Gastrocnemius medialis (tissue), 4 donors: ENCODE results near the gene PNCK.

Source experiments
- POLR2A ChIP-seq, 2 donors: fragments of 450-650 bp; IDR thresholded peaks; one replicate each; pipeline ENCODE4 v1.6.1; 2017; ENCODE audit warnings: antibody characterized with exemption in 2 of 2, mild to moderate bottlenecking in 2 of 2, moderate library complexity in 2 of 2
- TF ChIP-seq, protein P1 (sequence below), 5 experiments: fragments of 450-650 bp in 3 of 5; fragments of 200-600 bp in 2 of 5; sonication (generic) in 2 of 5; IDR thresholded peaks in 4 of 5; conservative IDR thresholded peaks in 1 of 5; 1 replicate in 4 of 5; 2 replicates in 1 of 5; pipeline ENCODE4 v1.5.1; 2016 to 2019; ENCODE audit warnings: antibody characterized with exemption in 5 of 5, mild to moderate bottlenecking in 3 of 5, moderate library complexity in 3 of 5

- no peak for TF ChIP-seq POLR2A (IDR thresholded peaks at IDR 0.05)
- TF ChIP-seq, protein P1, sequence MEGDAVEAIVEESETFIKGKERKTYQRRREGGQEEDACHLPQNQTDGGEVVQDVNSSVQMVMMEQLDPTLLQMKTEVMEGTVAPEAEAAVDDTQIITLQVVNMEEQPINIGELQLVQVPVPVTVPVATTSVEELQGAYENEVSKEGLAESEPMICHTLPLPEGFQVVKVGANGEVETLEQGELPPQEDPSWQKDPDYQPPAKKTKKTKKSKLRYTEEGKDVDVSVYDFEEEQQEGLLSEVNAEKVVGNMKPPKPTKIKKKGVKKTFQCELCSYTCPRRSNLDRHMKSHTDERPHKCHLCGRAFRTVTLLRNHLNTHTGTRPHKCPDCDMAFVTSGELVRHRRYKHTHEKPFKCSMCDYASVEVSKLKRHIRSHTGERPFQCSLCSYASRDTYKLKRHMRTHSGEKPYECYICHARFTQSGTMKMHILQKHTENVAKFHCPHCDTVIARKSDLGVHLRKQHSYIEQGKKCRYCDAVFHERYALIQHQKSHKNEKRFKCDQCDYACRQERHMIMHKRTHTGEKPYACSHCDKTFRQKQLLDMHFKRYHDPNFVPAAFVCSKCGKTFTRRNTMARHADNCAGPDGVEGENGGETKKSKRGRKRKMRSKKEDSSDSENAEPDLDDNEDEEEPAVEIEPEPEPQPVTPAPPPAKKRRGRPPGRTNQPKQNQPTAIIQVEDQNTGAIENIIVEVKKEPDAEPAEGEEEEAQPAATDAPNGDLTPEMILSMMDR (IDR thresholded peaks at IDR 0.05 in 4 of 5, conservative IDR thresholded peaks at IDR 0.05 in 1 of 5), result no peak
These were observed 32.7 kb downstream of the PNCK start for GRCh38 chrX:153640736-153641575.
